ENCODE measurements around the gene STUB1. TPM values are rescaled to one million over a fixed set of nuclear protein-coding genes. Genes with fewer than 3 reads are reported as not detected.

Gene STUB1
- total and polyA plus RNA-seq, 8 donors = 40.1 to 130 (median 56.2) TPM

GRCh38 chr16:671353-672131, 8.7 kb upstream of the STUB1 start:
- Histone ChIP-seq H3K9me3 (no peaks in the 10 kb centered on the region), H3K4me3 (no peak overlapping the region), H3K36me3 (peaks cover 6 to 35% (median 32%) of the 10 kb centered on the region in 3 donors), H3K4me1 (peaks cover 0 to 10% (median 7%) of the 10 kb centered on the region in 3 donors), H3K27me3 (no peaks in the 10 kb centered on the region), H3K27ac (no peak overlapping the region)
- ATAC-seq = no peak
- peak in 1 of 6 donors; percentile 83 for DNase-seq
- no peak for TF ChIP-seq CTCF (IDR thresholded peaks at IDR 0.05)
- FAIRE-seq = no peak
- WGBS, 2 donors = 87 to 89% methylated on average over 39 to 40 of the region's 40 CpGs
- intact Hi-C loops (cut with DNase I) = no loop called here

DNA sequence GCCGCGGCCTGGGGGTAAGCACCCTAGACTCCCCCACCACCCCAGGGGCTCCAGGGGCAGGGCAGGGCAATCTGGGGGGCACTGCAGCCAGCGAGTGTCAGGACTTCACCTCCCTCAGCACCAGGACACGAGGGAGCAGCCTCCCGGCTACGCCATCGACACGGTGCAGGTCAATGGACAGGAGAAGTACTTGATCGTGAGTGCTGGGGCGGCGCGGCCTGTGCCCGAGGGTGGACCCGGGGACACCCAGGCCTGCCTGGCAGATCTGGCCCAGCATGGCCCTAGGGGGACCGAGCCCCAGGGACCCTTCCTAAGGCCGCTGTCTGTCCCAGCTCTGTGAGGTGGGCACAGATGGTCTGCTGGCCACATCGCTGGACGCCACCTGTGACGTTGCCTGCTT, 7.8 kb upstream of the STUB1 start:
- Histone ChIP-seq H3K9me3 (no peaks in the 10 kb centered on the region), H3K4me1 (peaks cover 0 to 9% (median 7%) of the 10 kb centered on the region in 3 donors), H3K27ac (no peak overlapping the region), H3K36me3 (peaks cover 6 to 35% (median 32%) of the 10 kb centered on the region in 3 donors), H3K27me3 (no peaks in the 10 kb centered on the region), H3K4me3 (no peak overlapping the region)
- DNase-seq (peak in 1 of 6 donors; percentile 79), FAIRE-seq (no peak), ATAC-seq (no peak)
- TF ChIP-seq CTCF (IDR thresholded peaks at IDR 0.05) = no peak
- intact Hi-C loops (cut with DNase I) = no loop called here
- 93 to 95% methylated on average over 19 of the region's 19 CpGs for WGBS, 2 donors

GRCh38 chr16:672851-673250, 7.4 kb upstream of the STUB1 start:
- H3K27ac ChIP-seq = no peak overlapping the region
- DNase-seq (peak in 1 of 6 donors; percentile 80), ATAC-seq (no peak), FAIRE-seq (no peak)
- intact Hi-C loops (cut with DNase I) = no loop called here
- no peaks in the 10 kb centered on the region for H3K27me3 ChIP-seq
- H3K36me3 ChIP-seq = peaks cover 6 to 35% (median 32%) of the 10 kb centered on the region in 3 donors
- no peak overlapping the region for H3K4me3 ChIP-seq
- H3K9me3 ChIP-seq = no peaks in the 10 kb centered on the region
- TF ChIP-seq CTCF (IDR thresholded peaks at IDR 0.05) = no peak
- H3K4me1 ChIP-seq = peaks cover 0 to 5% (median 5%) of the 10 kb centered on the region in 3 donors
- 95 to 97% methylated on average over 21 of the region's 21 CpGs for WGBS, 2 donors

GRCh38 chr16:673399-673991, 6.7 kb upstream of the STUB1 start:
- DNase-seq (peak in 1 of 6 donors; percentile 73), FAIRE-seq (no peak), ATAC-seq (no peak)
- 93 to 95% methylated on average over 17 to 18 of the region's 18 CpGs for WGBS, 2 donors
- intact Hi-C loops (cut with DNase I) = no loop called here
- TF ChIP-seq CTCF (IDR thresholded peaks at IDR 0.05) = no peak
- H3K36me3 ChIP-seq = peaks cover 6 to 35% (median 32%) of the 10 kb centered on the region in 3 donors
- H3K4me1 ChIP-seq = peaks cover 0 to 5% (median 5%) of the 10 kb centered on the region in 3 donors
- no peaks in the 10 kb centered on the region for H3K27me3 ChIP-seq
- H3K27ac ChIP-seq = no peak overlapping the region
- no peaks in the 10 kb centered on the region for H3K9me3 ChIP-seq
- no peak overlapping the region for H3K4me3 ChIP-seq
